Activated T-helper 17 cell treated with anti-CD3 and anti-CD28 coated beads, Interleukin-2, amount 50 U/mL, for 72 hours (primary cell): ENCODE measurements around the gene EFCAB11. TPM values are rescaled to one million over a fixed set of nuclear protein-coding genes. Genes with fewer than 3 reads are reported as not detected.

ENCODE experiments used
- ATAC-seq: fragments of 150-1000 bp; cut with Tn5 transposase; replicated peaks from 2 replicates; pipeline ENCODE4 v1.10.0; 2021; ENCODE audit warnings: mild to moderate bottlenecking, moderate library complexity
- H3K27ac Mint-ChIP-seq: one replicate; pipeline ENCODE4 v1.8.0; 2022; ENCODE audit warnings: mixed read lengths
- H3K27me3 Mint-ChIP-seq: one replicate; pipeline ENCODE4 v1.8.0; 2022; ENCODE audit warnings: mixed read lengths
- H3K36me3 Mint-ChIP-seq: one replicate; pipeline ENCODE4 v1.8.0; 2022; ENCODE audit warnings: low read depth, mild to moderate bottlenecking, mixed read lengths
- H3K4me1 Mint-ChIP-seq: one replicate; pipeline ENCODE4 v1.8.0; 2022; ENCODE audit warnings: mixed read lengths
- H3K4me3 Mint-ChIP-seq: one replicate; pipeline ENCODE4 v1.8.0; 2022; ENCODE audit warnings: mild to moderate bottlenecking, mixed read lengths
- H3K9me3 Mint-ChIP-seq: one replicate; pipeline ENCODE4 v1.8.0; 2022; ENCODE audit warnings: mixed read lengths
- total RNA-seq, 2 donors: library from RNA; stranded (reverse); gene quantifications; one replicate each; pipeline ENCODE4 v1.2.3, GENCODE V29; 2022

The EFCAB11 gene
- total RNA-seq, result 1 to 10 TPM; 5.5 to 9.4 TPM

GRCh38 chr14:89954070-89955021 is at the start of gene EFCAB11:
TSS of gene EFCAB11 (minus strand) at chr14:89954730. CDS start at chr14:89954660, 70 bp downstream.
- Mint-ChIP-seq H3K4me1 (peaks cover 23% of the 10 kb centered on the region), H3K4me3 (peak within 1 kb of the TSS; percentile 91), H3K27ac (peak within 1 kb of the TSS; percentile 88), H3K36me3 (peaks cover 33% of the 10 kb centered on the region), H3K9me3 (no peaks in the 10 kb centered on the region), H3K27me3 (no peaks in the 10 kb centered on the region)
- ATAC-seq, result peak; percentile 87

- Mint-ChIP-seq H3K4me1 (peaks cover 15% of the 10 kb centered on the region), H3K27ac (peak overlapping the region; percentile 28), H3K4me3 (no peak overlapping the region), H3K27me3 (no peaks in the 10 kb centered on the region), H3K36me3 (peaks cover 96% of the 10 kb centered on the region), H3K9me3 (no peaks in the 10 kb centered on the region)
- peak; percentile 78 for ATAC-seq
These were observed 49.2 kb upstream of the EFCAB11 start for GRCh38 chr14:90003526-90004307.

- Mint-ChIP-seq H3K4me3 (no peak overlapping the region), H3K9me3 (no peaks in the 10 kb centered on the region), H3K27ac (no peak overlapping the region), H3K27me3 (no peaks in the 10 kb centered on the region), H3K4me1 (peaks cover 16% of the 10 kb centered on the region), H3K36me3 (peaks cover 96% of the 10 kb centered on the region)
- no peak for ATAC-seq
These were observed 46.4 kb upstream of the EFCAB11 start for GRCh38 chr14:90000935-90001334.

GRCh38 chr14:89996963-89997362 is 42.4 kb upstream of the EFCAB11 start:
- peaks cover 98% of the 10 kb centered on the region for H3K36me3 Mint-ChIP-seq
- no peaks in the 10 kb centered on the region for H3K27me3 Mint-ChIP-seq
- H3K27ac Mint-ChIP-seq, result no peak overlapping the region
- H3K4me1 Mint-ChIP-seq, result peaks cover 7% of the 10 kb centered on the region
- ATAC-seq, result no peak
- no peak overlapping the region for H3K4me3 Mint-ChIP-seq
- H3K9me3 Mint-ChIP-seq, result no peaks in the 10 kb centered on the region

- Mint-ChIP-seq H3K27ac (no peak overlapping the region), H3K9me3 (no peaks in the 10 kb centered on the region), H3K4me1 (peaks cover 7% of the 10 kb centered on the region), H3K4me3 (no peak overlapping the region), H3K36me3 (peaks cover 100% of the 10 kb centered on the region), H3K27me3 (no peaks in the 10 kb centered on the region)
- ATAC-seq, result no peak
These were observed 37.7 kb upstream of the EFCAB11 start for GRCh38 chr14:89992273-89992672.

- Mint-ChIP-seq H3K9me3 (no peaks in the 10 kb centered on the region), H3K4me1 (no peaks in the 10 kb centered on the region), H3K4me3 (no peak overlapping the region), H3K27me3 (no peaks in the 10 kb centered on the region), H3K27ac (no peak overlapping the region), H3K36me3 (peaks cover 100% of the 10 kb centered on the region)
- no peak for ATAC-seq
These were observed 36.2 kb upstream of the EFCAB11 start for GRCh38 chr14:89990623-89991275.

- ATAC-seq, result no peak
- Mint-ChIP-seq H3K9me3 (no peaks in the 10 kb centered on the region), H3K4me1 (no peaks in the 10 kb centered on the region), H3K36me3 (peaks cover 100% of the 10 kb centered on the region), H3K27me3 (no peaks in the 10 kb centered on the region), H3K27ac (no peak overlapping the region), H3K4me3 (no peak overlapping the region)
These were observed 35.7 kb upstream of the EFCAB11 start for GRCh38 chr14:89990218-89990617.

- H3K4me3 Mint-ChIP-seq, result no peak overlapping the region
- no peak for ATAC-seq
- peaks cover 3% of the 10 kb centered on the region for H3K4me1 Mint-ChIP-seq
- H3K9me3 Mint-ChIP-seq, result no peaks in the 10 kb centered on the region
- H3K36me3 Mint-ChIP-seq, result peaks cover 100% of the 10 kb centered on the region
- no peak overlapping the region for H3K27ac Mint-ChIP-seq
- H3K27me3 Mint-ChIP-seq, result no peaks in the 10 kb centered on the region
These were observed 34.3 kb upstream of the EFCAB11 start for GRCh38 chr14:89988787-89989186.

- peaks cover 100% of the 10 kb centered on the region for H3K36me3 Mint-ChIP-seq
- no peak for ATAC-seq
- peaks cover 4% of the 10 kb centered on the region for H3K4me1 Mint-ChIP-seq
- H3K9me3 Mint-ChIP-seq, result no peaks in the 10 kb centered on the region
- no peak overlapping the region for H3K27ac Mint-ChIP-seq
- no peak overlapping the region for H3K4me3 Mint-ChIP-seq
- no peaks in the 10 kb centered on the region for H3K27me3 Mint-ChIP-seq
These were observed 32.6 kb upstream of the EFCAB11 start for GRCh38 chr14:89987161-89987475.

- Mint-ChIP-seq H3K27me3 (no peaks in the 10 kb centered on the region), H3K9me3 (no peaks in the 10 kb centered on the region), H3K4me1 (peaks cover 4% of the 10 kb centered on the region), H3K36me3 (peaks cover 100% of the 10 kb centered on the region), H3K27ac (no peak overlapping the region), H3K4me3 (no peak overlapping the region)
- ATAC-seq, result no peak
These were observed 32.1 kb upstream of the EFCAB11 start for GRCh38 chr14:89986462-89987160.

GRCh38 chr14:89983375-89983774 is 28.8 kb upstream of the EFCAB11 start:
- H3K4me3 Mint-ChIP-seq, result no peak overlapping the region
- no peaks in the 10 kb centered on the region for H3K9me3 Mint-ChIP-seq
- no peak overlapping the region for H3K27ac Mint-ChIP-seq
- H3K27me3 Mint-ChIP-seq, result no peaks in the 10 kb centered on the region
- H3K36me3 Mint-ChIP-seq, result peaks cover 100% of the 10 kb centered on the region
- peaks cover 4% of the 10 kb centered on the region for H3K4me1 Mint-ChIP-seq
- no peak for ATAC-seq

GRCh38 chr14:89978656-89979055 is 24.1 kb upstream of the EFCAB11 start:
- Mint-ChIP-seq H3K36me3 (peaks cover 99% of the 10 kb centered on the region), H3K4me1 (no peaks in the 10 kb centered on the region), H3K9me3 (no peaks in the 10 kb centered on the region), H3K27ac (no peak overlapping the region), H3K4me3 (no peak overlapping the region), H3K27me3 (no peaks in the 10 kb centered on the region)
- ATAC-seq, result no peak

GRCh38 chr14:89977668-89978067 is 23.1 kb upstream of the EFCAB11 start:
- ATAC-seq, result no peak

GRCh38 chr14:89973234-89973823 is 18.8 kb upstream of the EFCAB11 start:
- no peaks in the 10 kb centered on the region for H3K27me3 Mint-ChIP-seq
- H3K4me3 Mint-ChIP-seq, result no peak overlapping the region
- H3K9me3 Mint-ChIP-seq, result no peaks in the 10 kb centered on the region
- no peaks in the 10 kb centered on the region for H3K4me1 Mint-ChIP-seq
- H3K27ac Mint-ChIP-seq, result peak overlapping the region; percentile 30
- H3K36me3 Mint-ChIP-seq, result peaks cover 98% of the 10 kb centered on the region
- peak; percentile 73 for ATAC-seq

More at GRCh38 chr14:89977668-89978067, 23.1 kb upstream of the EFCAB11 start:
- Mint-ChIP-seq H3K27ac (no peak overlapping the region), H3K36me3 (peaks cover 99% of the 10 kb centered on the region), H3K4me1 (no peaks in the 10 kb centered on the region), H3K9me3 (no peaks in the 10 kb centered on the region), H3K27me3 (no peaks in the 10 kb centered on the region), H3K4me3 (no peak overlapping the region)
